Suprapubic skin (tissue), 4 donors: Measurements from ENCODE around the gene PALM2AKAP2. TPM values are rescaled to one million over a fixed set of nuclear protein-coding genes. Genes with fewer than 3 reads are reported as not detected.

Experiments used
- DNase-seq, 2 donors: peaks; one replicate each; pipeline ENCODE4 v3.0.0-alpha.2; 2019; ENCODE audit warnings: low spot score in 2 of 2
- H3K27ac ChIP-seq: fragments of 200-600 bp; sonication (generic); one replicate; pipeline ENCODE4 v1.5.1; 2019
- H3K27me3 ChIP-seq: fragments of 200-600 bp; sonication (generic); one replicate; pipeline ENCODE4 v1.5.1; 2019
- H3K36me3 ChIP-seq: fragments of 200-600 bp; sonication (generic); one replicate; pipeline ENCODE4 v1.5.1; 2019
- H3K4me1 ChIP-seq: fragments of 200-600 bp; sonication (generic); one replicate; pipeline ENCODE4 v1.5.1; 2019
- H3K4me3 ChIP-seq: fragments of 200-600 bp; sonication (generic); one replicate; pipeline ENCODE4 v1.5.1; 2019; ENCODE audit warnings: mild to moderate bottlenecking
- H3K9me3 ChIP-seq: fragments of 200-600 bp; sonication (generic); one replicate; pipeline ENCODE4 v1.5.1; 2019
- EP300 ChIP-seq: sonication (generic); formaldehyde crosslinking; IDR thresholded peaks from one replicate; pipeline ENCODE4 v1.6.1; 2017; ENCODE audit warnings: antibody characterized with exemption
- POLR2A ChIP-seq, 2 donors: fragments of 450-650 bp; IDR thresholded peaks; one replicate each; pipeline ENCODE4 v1.6.1; 2017; ENCODE audit warnings: antibody characterized with exemption in 2 of 2, mild to moderate bottlenecking in 2 of 2, moderate library complexity in 2 of 2
- POLR2AphosphoS5 ChIP-seq, 3 donors: sonication (generic); formaldehyde crosslinking; IDR thresholded peaks; one replicate each; pipeline ENCODE4 v1.6.1; 2017; ENCODE audit warnings: antibody characterized with exemption in 3 of 3
- WGBS: methylation state at CpG from one replicate; pipeline ENCODE4 v1.1.5; 2018; 5-methylcytosine and 5-hydroxymethylcytosine counted together
- total RNA-seq, 4 donors: library from RNA; depleted of rRNA; stranded (reverse); fragments of >200 nt; gene quantifications; one replicate each; pipeline ENCODE4 v1.1.0, GENCODE V29; 2016
- TF ChIP-seq, protein P1 (sequence below), 2 donors: fragments of 200-600 bp in 1 of 2; fragments of 450-650 bp in 1 of 2; sonication (generic) in 1 of 2; IDR thresholded peaks; one replicate each; pipeline ENCODE4 v1.5.1; 2016 to 2019; ENCODE audit warnings: antibody characterized with exemption in 2 of 2, mild to moderate bottlenecking in 1 of 2, moderate library complexity in 1 of 2

Gene PALM2AKAP2
- total RNA-seq, 4 donors from 2014 or later: 0.30 to 2.5 (median 1.9) TPM

DNA sequence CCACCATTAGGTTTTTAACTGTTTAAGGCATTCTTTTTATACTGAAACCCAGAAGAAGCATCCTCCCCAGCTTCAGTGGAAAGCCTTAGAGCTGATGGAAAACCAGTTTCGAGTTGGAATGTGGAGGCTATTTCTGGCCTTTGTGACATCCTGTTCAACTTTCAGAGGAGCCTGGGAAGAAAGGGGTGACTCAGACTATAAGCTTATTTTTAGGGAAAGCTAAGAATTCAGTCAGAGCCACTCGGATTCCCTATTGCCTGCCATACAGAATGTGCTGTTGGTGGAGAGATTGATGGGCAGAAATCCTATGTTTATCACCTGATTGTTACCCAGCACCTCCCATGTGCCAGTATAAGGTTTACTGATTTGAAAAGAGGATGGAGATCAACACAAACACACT, 19.8 kb downstream of the PALM2AKAP2 start:
- H3K4me1 ChIP-seq: no peaks in the 10 kb centered on the region
- no peaks in the 10 kb centered on the region for H3K27me3 ChIP-seq
- no peaks in the 10 kb centered on the region for H3K9me3 ChIP-seq
- no peak overlapping the region for H3K4me3 ChIP-seq
- no peak for TF ChIP-seq POLR2AphosphoS5 (IDR thresholded peaks at IDR 0.05)
- TF ChIP-seq EP300: no peak
- TF ChIP-seq, protein P1, sequence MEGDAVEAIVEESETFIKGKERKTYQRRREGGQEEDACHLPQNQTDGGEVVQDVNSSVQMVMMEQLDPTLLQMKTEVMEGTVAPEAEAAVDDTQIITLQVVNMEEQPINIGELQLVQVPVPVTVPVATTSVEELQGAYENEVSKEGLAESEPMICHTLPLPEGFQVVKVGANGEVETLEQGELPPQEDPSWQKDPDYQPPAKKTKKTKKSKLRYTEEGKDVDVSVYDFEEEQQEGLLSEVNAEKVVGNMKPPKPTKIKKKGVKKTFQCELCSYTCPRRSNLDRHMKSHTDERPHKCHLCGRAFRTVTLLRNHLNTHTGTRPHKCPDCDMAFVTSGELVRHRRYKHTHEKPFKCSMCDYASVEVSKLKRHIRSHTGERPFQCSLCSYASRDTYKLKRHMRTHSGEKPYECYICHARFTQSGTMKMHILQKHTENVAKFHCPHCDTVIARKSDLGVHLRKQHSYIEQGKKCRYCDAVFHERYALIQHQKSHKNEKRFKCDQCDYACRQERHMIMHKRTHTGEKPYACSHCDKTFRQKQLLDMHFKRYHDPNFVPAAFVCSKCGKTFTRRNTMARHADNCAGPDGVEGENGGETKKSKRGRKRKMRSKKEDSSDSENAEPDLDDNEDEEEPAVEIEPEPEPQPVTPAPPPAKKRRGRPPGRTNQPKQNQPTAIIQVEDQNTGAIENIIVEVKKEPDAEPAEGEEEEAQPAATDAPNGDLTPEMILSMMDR (IDR thresholded peaks at IDR 0.05): no peak
- TF ChIP-seq POLR2A (IDR thresholded peaks at IDR 0.05): no peak
- no peak overlapping the region for H3K27ac ChIP-seq
- 37% methylated on average over 2 of the region's 2 CpGs for WGBS
- no peak for DNase-seq
- H3K36me3 ChIP-seq: no peaks in the 10 kb centered on the region

DNA sequence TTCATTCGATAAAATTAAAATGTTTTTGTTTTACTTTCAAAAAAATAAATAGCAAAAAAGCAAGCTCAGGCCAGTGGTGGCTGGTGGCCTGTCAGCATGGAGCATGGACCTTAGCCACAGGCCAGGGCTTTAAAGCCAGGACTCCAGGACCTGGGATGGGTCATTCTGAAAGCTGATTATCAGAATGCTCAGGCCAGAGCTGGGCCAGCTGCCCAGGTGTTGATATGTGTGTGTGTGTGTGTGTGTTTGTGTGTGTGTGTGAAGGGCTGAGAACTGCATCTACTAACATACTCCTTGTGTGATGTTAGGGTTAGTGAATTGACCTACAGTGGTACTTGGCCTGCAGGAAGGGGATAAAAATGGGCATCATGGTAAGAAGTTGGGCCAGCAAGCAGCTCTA, 21.5 kb downstream of the PALM2AKAP2 start:
- Histone ChIP-seq H3K4me3 (no peak overlapping the region), H3K27ac (no peak overlapping the region), H3K4me1 (no peaks in the 10 kb centered on the region), H3K36me3 (no peaks in the 10 kb centered on the region), H3K9me3 (no peaks in the 10 kb centered on the region), H3K27me3 (no peaks in the 10 kb centered on the region)
- TF ChIP-seq POLR2A (IDR thresholded peaks at IDR 0.05): no peak
- TF ChIP-seq POLR2AphosphoS5 (IDR thresholded peaks at IDR 0.05): no peak
- TF ChIP-seq, protein P1 (IDR thresholded peaks at IDR 0.05): no peak
- TF ChIP-seq EP300: no peak
- WGBS: 100% methylated on average over 1 of the region's 1 CpG
- no peak for DNase-seq

DNA sequence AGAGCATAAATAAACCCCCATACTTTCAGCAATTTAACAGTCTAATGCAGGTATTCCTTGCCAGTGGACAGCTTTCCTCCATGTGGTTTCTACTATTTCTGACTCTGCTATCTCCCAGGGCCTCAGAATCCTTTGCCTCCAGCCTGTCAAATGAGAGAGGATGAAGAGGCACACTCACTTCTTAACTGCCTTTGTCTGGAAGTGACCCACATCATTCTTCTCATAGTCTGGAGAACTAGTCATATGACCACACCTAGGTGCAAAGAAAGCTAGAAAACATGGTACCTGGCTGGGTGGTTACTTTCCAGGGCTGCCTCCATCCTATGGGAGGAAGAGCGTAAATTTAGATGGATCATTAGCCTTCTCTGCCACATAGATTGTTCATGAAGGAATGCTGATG, 22.5 kb downstream of the PALM2AKAP2 start:
- TF ChIP-seq POLR2A (IDR thresholded peaks at IDR 0.05) (no peak), POLR2AphosphoS5 (IDR thresholded peaks at IDR 0.05) (no peak), EP300 (no peak)
- TF ChIP-seq, protein P1 (IDR thresholded peaks at IDR 0.05): no peak
- H3K4me1 ChIP-seq: no peaks in the 10 kb centered on the region
- no peaks in the 10 kb centered on the region for H3K27me3 ChIP-seq
- DNase-seq: no peak
- WGBS: 100% methylated on average over 1 of the region's 1 CpG
- H3K9me3 ChIP-seq: no peaks in the 10 kb centered on the region
- no peak overlapping the region for H3K4me3 ChIP-seq
- H3K36me3 ChIP-seq: no peaks in the 10 kb centered on the region
- no peak overlapping the region for H3K27ac ChIP-seq

DNA sequence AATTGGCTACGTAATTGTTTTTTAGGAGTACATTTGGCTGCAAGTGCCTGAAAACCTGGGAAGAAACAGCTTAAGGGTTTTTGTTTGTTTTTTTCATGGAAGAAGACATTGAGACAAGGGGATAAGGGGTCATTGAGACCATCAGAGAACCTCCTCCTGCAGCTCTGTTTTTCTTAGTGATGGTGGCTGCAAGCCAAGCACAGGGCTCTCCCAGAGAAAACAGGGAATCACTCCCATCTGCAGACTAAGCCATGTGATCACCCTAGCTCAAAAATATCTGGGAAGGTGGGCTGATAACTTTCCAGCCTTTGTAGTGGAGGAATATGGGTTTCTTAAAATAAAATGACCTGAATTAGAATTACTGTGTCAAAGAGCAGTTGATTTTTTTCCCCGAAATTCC, 25.1 kb downstream of the PALM2AKAP2 start:
- no peak for DNase-seq

DNA sequence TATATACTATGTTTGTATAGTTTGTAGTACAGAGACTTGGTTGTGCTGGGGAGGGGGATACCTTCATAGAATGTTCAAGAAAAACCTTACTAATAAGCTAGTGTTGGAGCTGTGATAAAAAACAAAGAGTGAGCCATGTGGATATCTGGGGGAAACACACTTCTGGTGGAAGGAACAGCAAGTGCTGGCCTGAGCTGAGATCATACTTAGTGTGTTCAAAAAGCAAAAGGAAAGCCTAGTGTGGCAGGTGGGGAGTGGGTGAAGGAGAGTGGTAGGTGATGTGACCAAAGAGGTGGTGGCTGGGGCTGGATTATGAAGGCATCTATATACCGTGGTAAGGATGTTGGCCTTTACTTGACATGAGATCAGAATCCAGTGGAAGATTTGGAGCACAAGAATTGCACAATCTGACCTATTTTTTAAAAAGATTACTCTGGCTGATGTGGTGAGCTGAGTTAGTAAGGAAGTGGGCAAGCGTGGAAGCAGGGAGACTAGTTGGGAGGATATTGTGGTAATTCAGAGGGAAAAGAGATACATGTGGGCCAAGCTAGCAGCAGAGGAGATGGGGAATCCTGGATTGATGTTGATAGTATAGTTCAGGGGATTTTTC, 26.6 kb downstream of the PALM2AKAP2 start:
- no peaks in the 10 kb centered on the region for H3K9me3 ChIP-seq
- H3K27ac ChIP-seq: peak overlapping the region; percentile 7
- TF ChIP-seq EP300 (no peak), POLR2AphosphoS5 (IDR thresholded peaks at IDR 0.05) (no peak), POLR2A (IDR thresholded peaks at IDR 0.05) (no peak)
- TF ChIP-seq, protein P1 (IDR thresholded peaks at IDR 0.05): no peak
- H3K27me3 ChIP-seq: no peaks in the 10 kb centered on the region
- no peaks in the 10 kb centered on the region for H3K4me1 ChIP-seq
- DNase-seq: no peak
- H3K4me3 ChIP-seq: no peak overlapping the region
- WGBS: 49% methylated on average over 2 of the region's 2 CpGs
- no peaks in the 10 kb centered on the region for H3K36me3 ChIP-seq

More for the DNA sequence above, 25.1 kb downstream of the PALM2AKAP2 start:
- TF ChIP-seq POLR2A (IDR thresholded peaks at IDR 0.05) (no peak), POLR2AphosphoS5 (IDR thresholded peaks at IDR 0.05) (no peak), EP300 (no peak)
- Histone ChIP-seq H3K27me3 (no peaks in the 10 kb centered on the region), H3K9me3 (no peaks in the 10 kb centered on the region), H3K36me3 (no peaks in the 10 kb centered on the region), H3K4me1 (no peaks in the 10 kb centered on the region), H3K4me3 (no peak overlapping the region), H3K27ac (no peak overlapping the region)
- WGBS: 80% methylated on average over 2 of the region's 2 CpGs

DNA sequence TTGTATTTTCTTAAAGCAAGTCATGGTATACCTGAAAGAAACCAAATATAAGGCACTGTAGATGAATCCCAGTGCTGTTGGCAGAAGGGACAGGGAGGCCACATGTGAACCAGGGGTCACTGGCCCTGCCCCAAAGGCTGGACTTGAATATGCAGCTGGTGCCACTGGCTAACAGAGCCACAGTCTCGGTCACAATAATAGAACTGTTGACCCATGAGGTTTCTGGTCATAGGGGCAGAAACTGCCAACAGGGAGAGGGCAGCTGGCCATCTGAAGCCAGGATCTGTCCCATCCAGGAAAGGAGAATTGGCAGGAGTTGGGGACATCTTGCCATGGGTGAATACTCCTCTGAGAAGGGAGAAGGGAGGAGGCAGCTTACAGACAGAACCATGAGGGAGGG, 31.9 kb downstream of the PALM2AKAP2 start:
- WGBS: 75% methylated on average over 1 of the region's 1 CpG
- Histone ChIP-seq H3K36me3 (no peaks in the 10 kb centered on the region), H3K9me3 (no peaks in the 10 kb centered on the region), H3K4me1 (peaks cover 3% of the 10 kb centered on the region), H3K27me3 (no peaks in the 10 kb centered on the region), H3K27ac (no peak overlapping the region), H3K4me3 (no peak overlapping the region)
- no peak for DNase-seq
- TF ChIP-seq POLR2A (IDR thresholded peaks at IDR 0.05): no peak
- no peak for TF ChIP-seq POLR2AphosphoS5 (IDR thresholded peaks at IDR 0.05)
- TF ChIP-seq, protein P1 (IDR thresholded peaks at IDR 0.05): no peak
- no peak for TF ChIP-seq EP300
